ENCODE data around the gene MLNR. TPM values are rescaled to one million over a fixed set of nuclear protein-coding genes. Genes with fewer than 3 reads are reported as not detected.

The MLNR gene
- total and polyA plus RNA-seq, 2 experiments from 2014 or later: not detected

- 87% methylated on average over 2 of the region's 2 CpGs for whole genome bisulfite sequencing (ENCODE audit: low lambda C conversion rate, missing lambda C conversion rate)
- no peaks in the 10 kb centered on the region for H3K9me3 ChIP-seq (ENCODE audit: low read depth)
- H3K4me1 ChIP-seq (ENCODE audit: insufficient read depth): no peaks in the 10 kb centered on the region
- no peak for DNase-seq (ENCODE audit: low spot score)
- no peak overlapping the region for H3K4me2 ChIP-seq
- no peaks in the 10 kb centered on the region for H4K20me1 ChIP-seq (ENCODE audit: insufficient read depth, poor library complexity, severe bottlenecking)
- H3K4me3 ChIP-seq: no peak overlapping the region
- no peaks in the 10 kb centered on the region for H3K27me3 ChIP-seq
- no peaks in the 10 kb centered on the region for H3K9me2 ChIP-seq (replicated peaks; ENCODE audit: insufficient read depth)
- no peak overlapping the region for H2AFZ ChIP-seq
- H3K27ac ChIP-seq: no peak overlapping the region
- no peaks in the 10 kb centered on the region for H3K79me2 ChIP-seq
- TF ChIP-seq EZH2phosphoT487 (IDR thresholded peaks at IDR 0.05; ENCODE audit: low read depth, severe bottlenecking, unreplicated experiment): no peak
- TF ChIP-seq EZH2 (IDR thresholded peaks at IDR 0.05; ENCODE audit: borderline replicate concordance): no peak
- no peak for TF ChIP-seq CTCF (IDR thresholded peaks at IDR 0.05; ENCODE audit: poor library complexity)
- H3K36me3 ChIP-seq (replicated peaks; ENCODE audit: insufficient read depth, low read depth): no peaks in the 10 kb centered on the region
Measured at GRCh38 chr13:49238621-49239020, 18.5 kb downstream of the MLNR start.

- TF ChIP-seq EZH2phosphoT487 (IDR thresholded peaks at IDR 0.05; ENCODE audit: low read depth, severe bottlenecking, unreplicated experiment) (no peak), CTCF (IDR thresholded peaks at IDR 0.05; ENCODE audit: poor library complexity) (peak; percentile 40), EZH2 (IDR thresholded peaks at IDR 0.05; ENCODE audit: borderline replicate concordance) (no peak)
- H3K79me2 ChIP-seq: no peaks in the 10 kb centered on the region
- H2AFZ ChIP-seq: no peak overlapping the region
- no peaks in the 10 kb centered on the region for H3K4me1 ChIP-seq (ENCODE audit: insufficient read depth)
- no peak overlapping the region for H3K27ac ChIP-seq
- H3K9me2 ChIP-seq (replicated peaks; ENCODE audit: insufficient read depth): no peaks in the 10 kb centered on the region
- H3K4me2 ChIP-seq: no peak overlapping the region
- no peak overlapping the region for H3K4me3 ChIP-seq
- no peaks in the 10 kb centered on the region for H3K36me3 ChIP-seq (replicated peaks; ENCODE audit: insufficient read depth, low read depth)
- 41% methylated on average over 4 of the region's 4 CpGs for WGBS (ENCODE audit: low lambda C conversion rate, missing lambda C conversion rate)
- no peaks in the 10 kb centered on the region for H3K27me3 ChIP-seq
- H4K20me1 ChIP-seq (ENCODE audit: insufficient read depth, poor library complexity, severe bottlenecking): no peaks in the 10 kb centered on the region
- H3K9me3 ChIP-seq (ENCODE audit: low read depth): no peaks in the 10 kb centered on the region
- peak; percentile 32 for DNase-seq (ENCODE audit: low spot score)
Measured at GRCh38 chr13:49240017-49240416, 19.9 kb downstream of the MLNR start.

GRCh38 chr13:49241296-49241695, 21.2 kb downstream of the MLNR start:
- WGBS (ENCODE audit: low lambda C conversion rate, missing lambda C conversion rate): 92% methylated on average over 7 of the region's 7 CpGs
- Histone ChIP-seq H3K27ac (no peak overlapping the region), H3K4me3 (no peak overlapping the region), H3K79me2 (no peaks in the 10 kb centered on the region), H2AFZ (no peak overlapping the region), H3K4me2 (no peak overlapping the region), H3K36me3 (replicated peaks; ENCODE audit: insufficient read depth, low read depth) (no peaks in the 10 kb centered on the region), H3K4me1 (ENCODE audit: insufficient read depth) (no peaks in the 10 kb centered on the region), H4K20me1 (ENCODE audit: insufficient read depth, poor library complexity, severe bottlenecking) (no peaks in the 10 kb centered on the region), H3K27me3 (no peaks in the 10 kb centered on the region), H3K9me3 (ENCODE audit: low read depth) (no peaks in the 10 kb centered on the region), H3K9me2 (replicated peaks; ENCODE audit: insufficient read depth) (no peaks in the 10 kb centered on the region)
- TF ChIP-seq CTCF (IDR thresholded peaks at IDR 0.05; ENCODE audit: poor library complexity): no peak
- TF ChIP-seq EZH2 (IDR thresholded peaks at IDR 0.05; ENCODE audit: borderline replicate concordance): no peak
- TF ChIP-seq EZH2phosphoT487 (IDR thresholded peaks at IDR 0.05; ENCODE audit: low read depth, severe bottlenecking, unreplicated experiment): no peak
- no peak for DNase-seq (ENCODE audit: low spot score)

GRCh38 chr13:49245101-49245500, 25.0 kb downstream of the MLNR start:
- H3K9me3 ChIP-seq (ENCODE audit: low read depth): no peaks in the 10 kb centered on the region
- no peaks in the 10 kb centered on the region for H3K27me3 ChIP-seq
- no peak for DNase-seq (ENCODE audit: low spot score)
- H2AFZ ChIP-seq: no peak overlapping the region
- H3K4me3 ChIP-seq: no peak overlapping the region
- H3K79me2 ChIP-seq: peaks cover 8% of the 10 kb centered on the region
- TF ChIP-seq EZH2 (IDR thresholded peaks at IDR 0.05; ENCODE audit: borderline replicate concordance) (no peak), CTCF (IDR thresholded peaks at IDR 0.05; ENCODE audit: poor library complexity) (no peak), EZH2phosphoT487 (IDR thresholded peaks at IDR 0.05; ENCODE audit: low read depth, severe bottlenecking, unreplicated experiment) (no peak)
- H3K36me3 ChIP-seq (replicated peaks; ENCODE audit: insufficient read depth, low read depth): no peaks in the 10 kb centered on the region
- no peaks in the 10 kb centered on the region for H3K9me2 ChIP-seq (replicated peaks; ENCODE audit: insufficient read depth)
- no peak overlapping the region for H3K4me2 ChIP-seq
- H4K20me1 ChIP-seq (ENCODE audit: insufficient read depth, poor library complexity, severe bottlenecking): no peaks in the 10 kb centered on the region
- no peaks in the 10 kb centered on the region for H3K4me1 ChIP-seq (ENCODE audit: insufficient read depth)
- H3K27ac ChIP-seq: no peak overlapping the region
